ENCODE measurements around the gene MED12.

The MED12 gene

GRCh38 chrX:71106427-71106826 lies 12.0 kb upstream of the MED12 start, which contains the start of gene CXorf65:
TSS of gene CXorf65 (minus strand) at chrX:71106740. CDS start at chrX:71106556, 184 bp downstream.
- TF ChIP-seq CTCF (IDR thresholded peaks at IDR 0.05; ENCODE audit: low read depth, low read length, missing control alignments): no peak
- DNase-seq (ENCODE audit: extremely low read depth, low read depth): no peak
- no peak within 1 kb of the TSS for H3K4me3 ChIP-seq (replicated peaks; ENCODE audit: low read depth, low read length)

GRCh38 chrX:71107245-71107644 lies 11.2 kb upstream of the MED12 start:
- no peak for TF ChIP-seq CTCF (IDR thresholded peaks at IDR 0.05; ENCODE audit: low read depth, low read length, missing control alignments)
- H3K4me3 ChIP-seq (replicated peaks; ENCODE audit: low read depth, low read length): no peak overlapping the region
- no peak for DNase-seq (ENCODE audit: extremely low read depth, low read depth)

- no peak overlapping the region for H3K4me3 ChIP-seq (replicated peaks; ENCODE audit: low read depth, low read length)
- DNase-seq (ENCODE audit: extremely low read depth, low read depth): no peak
- no peak for TF ChIP-seq CTCF (IDR thresholded peaks at IDR 0.05; ENCODE audit: low read depth, low read length, missing control alignments)
Measured at GRCh38 chrX:71107762-71108360, 10.5 kb upstream of the MED12 start.

GRCh38 chrX:71109051-71109450 lies 9.3 kb upstream of the MED12 start:
- no peak overlapping the region for H3K4me3 ChIP-seq (replicated peaks; ENCODE audit: low read depth, low read length)
- no peak for TF ChIP-seq CTCF (IDR thresholded peaks at IDR 0.05; ENCODE audit: low read depth, low read length, missing control alignments)
- DNase-seq (ENCODE audit: extremely low read depth, low read depth): no peak

GRCh38 chrX:71111141-71111843 lies 7.1 kb upstream of the MED12 start, which contains the start of gene IL2RG:
TSS of gene IL2RG (minus strand) at chrX:71111577. CDS start at chrX:71111539, 38 bp downstream.
- DNase-seq (ENCODE audit: extremely low read depth, low read depth): no peak
- no peak for TF ChIP-seq CTCF (IDR thresholded peaks at IDR 0.05; ENCODE audit: low read depth, low read length, missing control alignments)
- H3K4me3 ChIP-seq (replicated peaks; ENCODE audit: low read depth, low read length): no peak within 1 kb of the TSS

GRCh38 chrX:71111921-71112431 lies 6.4 kb upstream of the MED12 start:
- no peak for DNase-seq (ENCODE audit: extremely low read depth, low read depth)
- H3K4me3 ChIP-seq (replicated peaks; ENCODE audit: low read depth, low read length): no peak overlapping the region
- TF ChIP-seq CTCF (IDR thresholded peaks at IDR 0.05; ENCODE audit: low read depth, low read length, missing control alignments): no peak

Data from HFF-Myc (cell line).